Prostate gland (tissue), 2 donors: ENCODE measurements around the gene CFAP46. TPM values are rescaled to one million over a fixed set of nuclear protein-coding genes. Genes with fewer than 3 reads are reported as not detected.

Experiments used
- DNase-seq: peaks from one replicate; pipeline ENCODE4 v3.0.0-alpha.2; 2019; ENCODE audit warnings: low spot score
- H3K27ac ChIP-seq, 2 donors: fragments of 200-600 bp; sonication (generic); 2 replicates each; pipeline ENCODE4 v1.5.1; 2017 to 2019
- H3K27me3 ChIP-seq: fragments of 200-600 bp; sonication (generic); replicated peaks from 2 replicates; pipeline ENCODE4 v1.5.1; 2019; ENCODE audit not compliant: insufficient read depth
- H3K36me3 ChIP-seq, 2 donors: fragments of 200-600 bp; sonication (generic); 1 replicate in 1 of 2; 2 replicates in 1 of 2; pipeline versions ENCODE4 v1.5.1 to v1.8.1; 2017 to 2019
- H3K4me1 ChIP-seq: fragments of 200-600 bp; sonication (generic); replicated peaks from 2 replicates; pipeline ENCODE4 v1.5.1; 2019
- H3K4me3 ChIP-seq, 2 donors: fragments of 200-600 bp; sonication (generic); 2 replicates each; pipeline ENCODE4 v1.5.1; 2017 to 2019
- H3K9me3 ChIP-seq: fragments of 200-600 bp; sonication (generic); 2 replicates; pipeline ENCODE4 v1.5.1; 2017
- CTCF ChIP-seq, 4 experiments: fragments of 200-600 bp in 2 of 4; fragments of 450-650 bp in 2 of 4; sonication (generic) in 2 of 4; IDR thresholded peaks; 1 replicate in 3 of 4; 2 replicates in 1 of 4; pipeline ENCODE4 v1.5.1; 2016 to 2019; ENCODE audit warnings: antibody characterized with exemption in 4 of 4, mild to moderate bottlenecking in 2 of 4, moderate library complexity in 2 of 4
- POLR2A ChIP-seq: fragments of 450-650 bp; IDR thresholded peaks from one replicate; pipeline ENCODE4 v1.6.1; 2016; ENCODE audit warnings: antibody characterized with exemption, mild to moderate bottlenecking
- POLR2AphosphoS5 ChIP-seq: sonication (generic); formaldehyde crosslinking; IDR thresholded peaks from one replicate; pipeline ENCODE4 v1.6.1; 2017; ENCODE audit warnings: antibody characterized with exemption
- WGBS: methylation state at CpG from one replicate; pipeline ENCODE4 v1.1.5; 2018; 5-methylcytosine and 5-hydroxymethylcytosine counted together
- intact Hi-C: fragments of 100-400 bp; cut with DNase I; formaldehyde crosslinking; loops from one replicate; pipeline ENCODE4 v1.14.2; 2022
- total RNA-seq, 2 donors: library from RNA; depleted of rRNA; stranded (reverse); fragments of >200 nt; gene quantifications; one replicate each; pipeline ENCODE4 v1.1.0, GENCODE V29; 2016

The CFAP46 gene
- total RNA-seq, 2 donors from 2014 or later = 1.4 to 9.3 TPM

GRCh38 chr10:132953428-132953827, 11.1 kb upstream of the CFAP46 start:
- H3K36me3 ChIP-seq = no peaks in the 10 kb centered on the region
- no peaks in the 10 kb centered on the region for H3K9me3 ChIP-seq
- intact Hi-C loops = no loop called here
- peaks cover 6% of the 10 kb centered on the region for H3K27me3 ChIP-seq
- H3K4me3 ChIP-seq = no peak overlapping the region
- TF ChIP-seq POLR2A (no peak), CTCF (IDR thresholded peaks at IDR 0.05) (no peak), POLR2AphosphoS5 (no peak)
- 42% methylated on average over 5 of the region's 5 CpGs for WGBS
- H3K4me1 ChIP-seq = no peaks in the 10 kb centered on the region
- DNase-seq = no peak
- H3K27ac ChIP-seq = no peak overlapping the region

GRCh38 chr10:132951926-132952325, 9.6 kb upstream of the CFAP46 start:
- 80% methylated on average over 12 of the region's 12 CpGs for WGBS
- Histone ChIP-seq H3K27ac (no peak overlapping the region), H3K4me3 (no peak overlapping the region), H3K4me1 (no peaks in the 10 kb centered on the region), H3K27me3 (peaks cover 6% of the 10 kb centered on the region), H3K9me3 (no peaks in the 10 kb centered on the region), H3K36me3 (no peaks in the 10 kb centered on the region)
- intact Hi-C loops = no loop called here
- DNase-seq = no peak
- no peak for TF ChIP-seq POLR2AphosphoS5
- TF ChIP-seq CTCF (IDR thresholded peaks at IDR 0.05) = no peak
- TF ChIP-seq POLR2A = no peak

GRCh38 chr10:132948351-132948750, 6.0 kb upstream of the CFAP46 start:
- no peaks in the 10 kb centered on the region for H3K9me3 ChIP-seq
- intact Hi-C loops = no loop called here
- no peak for TF ChIP-seq POLR2A
- TF ChIP-seq POLR2AphosphoS5 = no peak
- no peak for TF ChIP-seq CTCF (IDR thresholded peaks at IDR 0.05)
- H3K27ac ChIP-seq = no peak overlapping the region
- no peaks in the 10 kb centered on the region for H3K4me1 ChIP-seq
- H3K36me3 ChIP-seq = no peaks in the 10 kb centered on the region
- H3K27me3 ChIP-seq = no peaks in the 10 kb centered on the region
- 92% methylated on average over 10 of the region's 10 CpGs for WGBS
- no peak overlapping the region for H3K4me3 ChIP-seq
- no peak for DNase-seq

GRCh38 chr10:132947843-132948242, 5.5 kb upstream of the CFAP46 start:
- intact Hi-C loops = no loop called here
- DNase-seq = no peak
- no peak for TF ChIP-seq POLR2A
- TF ChIP-seq CTCF (IDR thresholded peaks at IDR 0.05) = no peak
- no peak for TF ChIP-seq POLR2AphosphoS5
- Histone ChIP-seq H3K36me3 (no peaks in the 10 kb centered on the region), H3K4me3 (no peak overlapping the region), H3K27me3 (no peaks in the 10 kb centered on the region), H3K9me3 (no peaks in the 10 kb centered on the region), H3K4me1 (no peaks in the 10 kb centered on the region), H3K27ac (no peak overlapping the region)
- 80% methylated on average over 6 of the region's 6 CpGs for WGBS

GRCh38 chr10:132946806-132947546, 4.6 kb upstream of the CFAP46 start:
- Histone ChIP-seq H3K27me3 (no peaks in the 10 kb centered on the region), H3K36me3 (no peaks in the 10 kb centered on the region), H3K9me3 (no peaks in the 10 kb centered on the region), H3K4me1 (no peaks in the 10 kb centered on the region), H3K4me3 (no peak overlapping the region), H3K27ac (no peak overlapping the region)
- WGBS = 50% methylated on average over 5 of the region's 5 CpGs
- intact Hi-C loops = no loop called here
- TF ChIP-seq POLR2AphosphoS5 = no peak
- TF ChIP-seq CTCF (IDR thresholded peaks at IDR 0.05) = no peak
- TF ChIP-seq POLR2A = no peak
- no peak for DNase-seq
